Esophagus (tissue), 2 donors: ENCODE data around the gene MARCHF2. TPM values are rescaled to one million over a fixed set of nuclear protein-coding genes. Genes with fewer than 3 reads are reported as not detected.
"Not testable (repeated sequence)": the region's sequence is repeated elsewhere in the genome, so short reads cannot be mapped to it uniquely, and the experiment has no call there.

ENCODE experiments used
- H3K27ac ChIP-seq, 2 donors: one replicate each; pipeline ENCODE4 v1.5.1; 2013; ENCODE audit warnings: low read depth in 2 of 2, mild to moderate bottlenecking in 2 of 2, inconsistent platforms in 1 of 2, low read length in 1 of 2, moderate library complexity in 1 of 2
- H3K27me3 ChIP-seq, 2 donors: one replicate each; pipeline ENCODE4 v1.6.1; 2013; ENCODE audit warnings: low read length in 2 of 2, control low read depth in 1 of 2, mild to moderate bottlenecking in 1 of 2; ENCODE audit not compliant: insufficient read depth in 2 of 2, control insufficient read depth in 1 of 2
- H3K36me3 ChIP-seq, 2 donors: one replicate each; pipeline ENCODE4 v1.6.1; 2013; ENCODE audit warnings: low read length in 1 of 2; ENCODE audit not compliant: control insufficient read depth in 2 of 2, insufficient read depth in 2 of 2
- H3K4me1 ChIP-seq, 2 donors: one replicate each; pipeline ENCODE4 v1.6.1; 2013; ENCODE audit warnings: low read length in 1 of 2; ENCODE audit not compliant: control insufficient read depth in 2 of 2, insufficient read depth in 2 of 2
- H3K4me3 ChIP-seq, 2 donors: one replicate each; pipeline ENCODE4 v1.5.1; 2013; ENCODE audit warnings: low read length in 2 of 2, mild to moderate bottlenecking in 2 of 2, low read depth in 1 of 2, moderate library complexity in 1 of 2
- H3K9me3 ChIP-seq, 2 donors: one replicate each; pipeline ENCODE4 v1.6.1; 2013; ENCODE audit warnings: mild to moderate bottlenecking in 2 of 2, low read depth in 1 of 2, low read length in 1 of 2, moderate library complexity in 1 of 2; ENCODE audit not compliant: control insufficient read depth in 2 of 2, insufficient read depth in 1 of 2
- WGBS, 2 donors: extraction: QIAGEN DNeasy Blood & Tissue Kit; methylation state at CpG; one replicate each; pipeline ENCODE4 v1.1.7; 2013; 5-methylcytosine and 5-hydroxymethylcytosine counted together
- polyA plus RNA-seq, 2 donors: library from polyadenylated mRNA; stranded (reverse); fragments of 200-250 nt; gene quantifications; one replicate each; pipeline ENCODE4 v1.2.3, GENCODE V29; 2013
- donor health status: healthy with polysubstance abuse.
- donor health status: Bipolar disorder and iron deficiency.

Gene MARCHF2
- polyA plus RNA-seq, 2 donors: 22.0 to 29.0 TPM

GRCh38 chr19:8426283-8426682 is 13.2 kb downstream of the MARCHF2 start:
- no peaks in the 10 kb centered on the region for H3K27me3 ChIP-seq
- peaks cover 3 to 16% of the 10 kb centered on the region in 2 donors for H3K36me3 ChIP-seq
- WGBS, 2 donors: 95 to 96% methylated on average over 7 of the region's 7 CpGs
- no peaks in the 10 kb centered on the region for H3K9me3 ChIP-seq
- no peak overlapping the region for H3K4me3 ChIP-seq
- H3K27ac ChIP-seq: no peak overlapping the region
- H3K4me1 ChIP-seq: peaks cover 2 to 3% of the 10 kb centered on the region in 2 donors

- 91 to 93% methylated on average over 6 of the region's 6 CpGs for WGBS, 2 donors
- Histone ChIP-seq H3K36me3 (peaks cover 3 to 9% of the 10 kb centered on the region in 2 donors), H3K27me3 (no peaks in the 10 kb centered on the region), H3K4me1 (peaks cover 0 to under 1% of the 10 kb centered on the region in 2 donors), H3K4me3 (no peak overlapping the region), H3K27ac (no peak overlapping the region), H3K9me3 (no peaks in the 10 kb centered on the region)
Observed at GRCh38 chr19:8429044-8429443, 15.9 kb downstream of the MARCHF2 start.

- no peak overlapping the region for H3K27ac ChIP-seq
- H3K36me3 ChIP-seq: peaks cover 3 to 9% of the 10 kb centered on the region in 2 donors
- H3K27me3 ChIP-seq: no peaks in the 10 kb centered on the region
- no peaks in the 10 kb centered on the region for H3K4me1 ChIP-seq
- no peak overlapping the region for H3K4me3 ChIP-seq
- WGBS, 2 donors: 94% methylated on average over 6 of the region's 6 CpGs
- H3K9me3 ChIP-seq: no peaks in the 10 kb centered on the region
Observed at GRCh38 chr19:8429826-8430225, 16.7 kb downstream of the MARCHF2 start.

GRCh38 chr19:8430650-8431049 is 17.5 kb downstream of the MARCHF2 start:
- no peaks in the 10 kb centered on the region for H3K27me3 ChIP-seq
- peaks cover 3 to 9% of the 10 kb centered on the region in 2 donors for H3K36me3 ChIP-seq
- H3K4me1 ChIP-seq: no peaks in the 10 kb centered on the region
- H3K4me3 ChIP-seq: no peak overlapping the region
- no peak overlapping the region for H3K27ac ChIP-seq
- no peaks in the 10 kb centered on the region for H3K9me3 ChIP-seq
- WGBS, 2 donors: 93 to 95% methylated on average over 20 of the region's 20 CpGs

GRCh38 chr19:8438236-8438635 is 25.1 kb downstream of the MARCHF2 start:
- H3K36me3 ChIP-seq: peaks cover 0 to 4% of the 10 kb centered on the region in 2 donors
- no peak overlapping the region for H3K27ac ChIP-seq
- H3K9me3 ChIP-seq: no peaks in the 10 kb centered on the region
- H3K27me3 ChIP-seq: no peaks in the 10 kb centered on the region
- no peak overlapping the region for H3K4me3 ChIP-seq
- WGBS, 2 donors: 96 to 97% methylated on average over 12 of the region's 12 CpGs
- H3K4me1 ChIP-seq: peaks cover 0 to 3% of the 10 kb centered on the region in 2 donors

GRCh38 chr19:8441725-8442544 is 28.8 kb downstream of the MARCHF2 start:
- Histone ChIP-seq H3K27me3 (no peaks in the 10 kb centered on the region), H3K4me3 (no peak overlapping the region)
- 75 to 82% methylated on average over 6 of the region's 6 CpGs for WGBS, 2 donors

GRCh38 chr19:8444140-8444676 is 31.1 kb downstream of the MARCHF2 start:
- H3K4me1 ChIP-seq, H3K27me3 ChIP-seq, H3K9me3 ChIP-seq, H3K36me3 ChIP-seq: not testable (repeated sequence)
- Histone ChIP-seq H3K27ac (peak overlapping the region; percentile 91 to 94), H3K4me3 (peak overlapping the region; percentile 41 to 42)
- 25 to 27% methylated on average over 32 of the region's 32 CpGs for WGBS, 2 donors

More at GRCh38 chr19:8441725-8442544, 28.8 kb downstream of the MARCHF2 start:
- H3K9me3 ChIP-seq: no peaks in the 10 kb centered on the region
- peaks cover 0 to 6% of the 10 kb centered on the region in 2 donors for H3K4me1 ChIP-seq
- H3K36me3 ChIP-seq: peaks cover 0 to 7% of the 10 kb centered on the region in 2 donors
- H3K27ac ChIP-seq: peak overlapping the region; percentile 34 to 64

GRCh38 chr19:8444677-8445487 is 31.8 kb downstream of the MARCHF2 start, which contains the start of gene HNRNPM:
Gene HNRNPM, plus strand, starts transcription at chr19:8444975. Its CDS starts 24 bp downstream, at chr19:8444999.
- Histone ChIP-seq H3K9me3 (no peaks in the 10 kb centered on the region), H3K36me3 (peaks cover 0 to 3% of the 10 kb centered on the region in 2 donors), H3K27ac (peak within 1 kb of the TSS; percentile 94 to 98), H3K27me3 (no peaks in the 10 kb centered on the region), H3K4me3 (peak within 1 kb of the TSS; percentile 87 to 97), H3K4me1 (peaks cover 0 to 12% of the 10 kb centered on the region in 2 donors)
- WGBS, 2 donors: 0% methylated on average over 82 to 93 of the region's 93 CpGs

- Histone ChIP-seq H3K4me3 (peak overlapping the region; percentile 87 to 97), H3K36me3 (peaks cover 0 to 3% of the 10 kb centered on the region in 2 donors), H3K27ac (peak overlapping the region; percentile 94 to 98), H3K4me1 (peaks cover 0 to 18% of the 10 kb centered on the region in 2 donors), H3K9me3 (no peaks in the 10 kb centered on the region), H3K27me3 (no peaks in the 10 kb centered on the region)
- 0 to 1% methylated on average over 43 to 45 of the region's 45 CpGs for WGBS, 2 donors
Observed at GRCh38 chr19:8445488-8446001, 32.4 kb downstream of the MARCHF2 start.
